Stimulated activated CD8-positive, alpha-beta memory T cell treated with anti-CD3 and anti-CD28 coated beads, Interleukin-12 subunit alpha, Interleukin-12 subunit beta, amount 100 ng/mL, for 4 hours (primary cell): Measurements from ENCODE around the gene KLHDC8B.

ENCODE experiments used
- DNase-seq: peaks from one replicate; pipeline ENCODE4 v3.0.0-alpha.2; 2020; ENCODE audit warnings: low read depth

The KLHDC8B gene

DNA sequence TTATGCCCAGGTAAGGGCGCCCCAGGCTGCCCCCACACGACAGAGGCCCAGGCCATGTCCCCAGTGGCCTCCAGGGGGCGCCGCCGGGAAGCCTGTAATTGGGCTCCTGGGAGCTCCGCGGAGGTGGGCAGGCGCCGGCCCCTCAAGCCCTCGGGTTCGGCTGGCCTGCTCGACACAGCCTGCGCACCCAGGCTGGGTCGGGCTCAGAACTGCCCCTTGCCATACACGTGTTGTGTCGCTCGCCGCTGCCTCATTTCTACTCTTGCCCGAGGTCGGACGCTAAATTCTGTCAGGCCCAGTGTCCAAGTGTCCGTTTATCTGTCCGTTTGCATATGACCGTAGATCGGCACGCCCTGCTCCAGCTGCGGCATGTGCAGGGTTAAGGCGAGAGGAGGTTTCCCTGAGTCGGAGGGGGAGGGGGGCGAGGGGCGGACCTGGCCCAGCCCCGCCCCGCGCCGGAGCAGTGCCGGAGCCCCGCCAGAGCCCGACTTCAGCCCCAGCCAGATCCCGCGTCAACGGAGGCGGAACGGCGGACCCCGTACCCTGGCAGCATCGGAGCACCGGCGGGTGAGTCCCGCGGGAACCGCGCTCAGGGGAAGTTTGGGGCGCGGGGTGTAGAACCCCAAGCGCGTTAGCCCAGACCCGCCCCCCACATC is at the start of gene KLHDC8B:
Gene KLHDC8B, plus strand, starts transcription at position 480 of the 656 bp plus-strand sequence. CDS start 1,172 bp downstream, outside the sequence.
- DNase-seq: peak; percentile 62

DNA sequence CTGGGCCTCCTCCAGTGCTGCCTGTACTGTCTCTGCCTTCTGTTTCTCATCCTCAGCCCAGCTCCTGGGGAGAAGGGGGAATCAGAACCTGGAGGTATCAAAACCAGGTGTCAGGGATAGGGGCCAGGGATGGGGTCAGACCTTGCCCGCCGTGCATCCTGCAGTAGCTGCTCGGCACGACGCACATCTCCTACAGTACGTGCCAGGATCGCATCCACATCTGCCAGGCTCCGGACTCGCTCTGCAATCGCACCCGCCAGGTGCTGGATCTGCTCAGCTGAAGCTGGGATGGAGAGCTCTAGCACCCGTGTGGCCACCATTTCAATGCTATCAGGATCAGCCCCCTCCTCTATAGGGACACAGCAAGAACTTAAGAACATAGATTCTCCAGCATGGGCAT is 49.4 kb upstream of the KLHDC8B start:
- DNase-seq: no peak

DNA sequence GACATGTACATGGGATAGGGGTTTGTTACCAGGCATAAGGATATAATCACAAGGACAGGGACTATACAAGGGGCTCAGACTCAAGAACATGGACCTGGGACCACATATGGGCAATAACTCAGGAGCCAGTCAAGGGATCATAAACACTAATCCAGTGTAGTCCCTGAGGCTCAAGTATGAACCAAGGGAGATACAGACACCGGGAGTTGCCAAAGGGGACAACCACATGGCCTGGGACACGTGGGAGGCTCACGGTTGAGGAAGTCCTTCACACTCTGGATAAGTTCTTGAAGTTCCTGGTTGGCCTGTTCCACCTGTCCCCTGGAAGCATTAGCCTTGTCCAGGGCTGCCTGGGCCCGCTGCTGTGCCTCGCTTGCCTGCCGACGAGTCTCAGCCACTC is 48.9 kb upstream of the KLHDC8B start:
- no peak for DNase-seq

DNA sequence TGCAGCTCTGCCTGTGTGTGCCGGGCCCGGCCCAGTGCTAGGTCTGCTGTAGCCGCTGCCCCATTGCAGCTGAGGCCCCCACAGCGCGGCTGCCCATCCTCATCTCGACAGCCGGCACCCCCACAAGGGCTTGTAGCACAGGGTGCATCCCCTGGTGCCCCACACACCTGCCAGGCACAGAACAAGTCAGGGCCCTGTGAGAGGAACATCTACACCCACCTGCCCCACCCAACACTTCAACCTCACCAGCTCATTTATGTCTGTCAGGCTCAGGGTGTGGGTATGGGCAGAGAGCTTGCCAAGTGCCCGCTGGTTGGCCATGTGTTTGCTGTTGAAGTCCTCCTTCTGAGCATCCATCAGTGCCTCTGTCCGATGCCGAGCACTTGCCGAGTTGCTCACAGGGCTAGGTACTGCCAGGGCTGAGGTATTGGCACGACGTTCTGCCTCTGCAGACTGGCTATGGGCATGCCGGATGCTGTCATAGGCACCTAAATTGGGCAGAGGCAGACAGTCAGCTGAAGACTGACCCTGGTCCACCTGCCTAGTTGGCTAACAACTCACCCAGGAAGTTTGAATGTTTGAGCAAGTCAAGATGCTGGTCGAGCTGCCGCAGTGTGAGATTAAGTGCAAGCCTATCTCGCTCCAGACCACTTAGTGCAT is 48.4 kb upstream of the KLHDC8B start:
- DNase-seq: no peak

DNA sequence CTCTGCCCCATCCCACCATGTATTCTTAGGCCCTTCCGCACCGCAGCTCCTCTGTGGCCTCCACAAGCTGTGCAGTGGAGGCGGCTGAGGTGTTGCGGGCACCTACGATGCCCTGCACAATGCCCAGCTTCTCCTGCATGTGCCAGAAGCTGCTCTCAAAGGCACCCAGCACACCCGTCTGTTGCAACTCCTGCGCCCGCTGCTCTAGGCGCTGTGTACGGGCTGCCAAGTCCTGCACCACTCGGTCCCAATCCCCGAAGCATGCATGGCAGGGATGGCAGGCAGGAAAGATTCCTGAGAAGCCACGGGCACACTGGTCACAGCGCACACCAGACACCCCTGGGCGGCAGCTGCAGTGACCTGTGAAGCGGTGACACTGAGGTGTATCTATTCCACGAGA is 47.7 kb upstream of the KLHDC8B start:
- no peak for DNase-seq

- no peak for DNase-seq
Observed at GRCh38 chr3:49124203-49124602, 47.2 kb upstream of the KLHDC8B start.

GRCh38 chr3:49124991-49125670 is 46.3 kb upstream of the KLHDC8B start:
- no peak for DNase-seq

DNA sequence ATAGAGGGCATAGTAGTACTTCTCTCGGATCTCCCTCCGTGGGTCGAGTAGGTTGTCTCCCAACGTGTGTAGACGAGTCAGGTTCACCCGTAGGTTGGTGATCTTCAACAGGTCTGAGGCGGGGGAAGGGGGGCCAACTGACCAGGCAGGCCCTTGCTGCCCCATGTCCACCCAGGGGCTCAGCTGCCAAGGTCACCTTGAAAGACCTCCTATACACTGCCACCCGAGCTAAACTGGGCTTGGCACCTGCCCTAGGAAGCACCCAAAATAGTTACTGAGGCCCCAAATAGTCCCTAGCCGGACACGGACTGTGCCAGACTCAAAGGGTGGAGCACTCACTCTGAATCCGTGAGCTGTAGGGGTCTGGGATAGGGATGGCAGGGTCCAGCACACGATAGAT is 40.4 kb upstream of the KLHDC8B start:
- no peak for DNase-seq

GRCh38 chr3:49131576-49131975 is 39.8 kb upstream of the KLHDC8B start:
- no peak for DNase-seq

DNA sequence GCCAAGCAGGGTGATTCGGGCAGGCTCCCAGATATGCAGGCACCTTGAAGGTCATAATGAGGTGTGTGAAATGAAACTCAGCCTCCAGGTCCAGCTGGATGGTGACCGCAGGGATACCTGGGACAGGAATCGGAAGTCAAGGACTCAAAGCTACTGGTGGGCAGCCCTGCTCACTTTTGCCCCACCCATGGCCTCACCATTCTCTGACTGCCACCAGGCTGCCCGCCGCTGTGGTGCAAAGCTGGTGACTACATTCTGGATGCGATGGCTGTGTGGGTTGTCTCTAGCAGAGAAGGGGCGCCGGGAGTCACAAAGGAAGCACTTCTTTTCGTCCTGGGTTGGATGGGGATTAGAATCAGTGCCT is 39.3 kb upstream of the KLHDC8B start:
- no peak for DNase-seq

- DNase-seq: no peak
Observed at GRCh38 chr3:49132437-49133225, 38.8 kb upstream of the KLHDC8B start, which contains the start of gene LAMB2. TSS of gene LAMB2 (minus strand) at chr3:49133050. CDS start at chr3:49132867, 183 bp downstream.

DNA sequence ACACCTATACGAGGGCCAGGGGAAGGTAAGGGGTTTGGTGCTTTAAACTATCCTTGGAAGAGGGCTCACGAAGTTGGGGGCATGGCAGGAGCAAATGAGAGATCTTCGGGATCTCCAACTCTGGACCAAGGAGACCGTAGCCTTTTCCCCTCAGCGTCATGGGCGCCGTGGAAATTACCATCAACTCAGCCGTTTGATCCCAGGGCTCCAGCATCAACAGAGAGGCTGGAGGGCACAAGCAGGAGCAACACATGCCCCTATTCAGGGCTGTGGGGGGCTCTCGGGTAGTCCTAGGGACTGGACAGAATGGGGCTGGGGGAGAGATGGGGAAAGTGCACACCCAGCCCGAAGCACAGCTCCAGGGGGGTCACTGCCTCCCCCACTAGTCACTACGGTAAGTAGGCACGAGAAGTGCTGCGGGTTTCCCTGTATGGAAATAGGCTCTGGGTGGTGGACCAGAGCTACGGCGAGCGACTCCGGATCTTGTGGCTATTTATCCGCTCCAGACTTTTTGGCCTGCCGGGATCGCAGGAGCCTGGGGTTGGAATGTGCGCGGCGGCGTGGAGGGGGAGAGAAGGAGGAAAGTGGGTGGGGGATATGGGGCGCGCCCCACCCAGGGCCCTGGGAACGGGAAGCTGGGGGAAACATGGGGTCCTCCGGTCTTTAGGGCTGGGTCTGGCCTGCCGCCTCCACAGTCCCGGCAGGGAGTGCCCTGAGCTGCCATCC is 38.0 kb upstream of the KLHDC8B start:
- no peak for DNase-seq

DNA sequence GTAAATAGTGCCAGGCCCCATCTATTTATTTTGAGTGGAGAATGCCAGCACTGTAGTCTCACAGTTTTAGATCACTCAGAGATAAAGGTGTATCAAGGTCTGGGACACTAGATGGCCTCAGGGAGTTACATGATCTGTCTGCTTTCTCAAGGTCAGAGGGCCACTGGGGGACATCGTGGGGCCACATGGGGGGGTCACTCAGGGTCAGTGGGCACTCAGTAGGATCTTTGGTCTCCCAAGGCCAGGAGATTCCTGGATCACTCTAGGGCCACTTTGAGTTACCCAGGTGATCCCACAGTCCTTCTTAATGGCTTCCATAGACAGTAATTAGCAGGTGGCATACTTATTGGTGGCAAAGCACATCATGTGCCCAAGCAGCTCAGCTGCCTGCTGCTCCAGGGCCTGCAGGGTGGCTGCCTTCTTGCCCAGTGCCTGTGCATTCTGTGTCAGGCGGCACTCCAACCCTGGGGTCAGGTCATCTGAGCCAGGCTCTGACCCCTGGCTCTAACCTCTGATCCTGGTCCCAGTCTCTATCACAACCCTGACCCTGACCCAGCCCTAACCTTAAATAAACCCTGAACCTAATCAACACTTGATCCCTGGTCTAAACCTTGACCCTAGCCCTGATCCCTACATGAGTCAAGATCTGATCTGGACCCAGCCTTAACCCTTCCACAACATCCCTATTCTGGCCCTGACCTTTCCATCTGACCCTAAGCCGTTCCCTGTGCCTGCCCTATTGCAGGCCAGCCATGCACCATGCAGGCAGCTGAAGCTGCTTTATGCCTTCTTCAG is 36.7 kb upstream of the KLHDC8B start:
- DNase-seq: no peak

- no peak for DNase-seq
Observed at GRCh38 chr3:49135499-49135898, 35.9 kb upstream of the KLHDC8B start.

GRCh38 chr3:49140080-49140479 is 31.3 kb upstream of the KLHDC8B start:
- DNase-seq: no peak

- no peak for DNase-seq
Observed at GRCh38 chr3:49148159-49148558, 23.2 kb upstream of the KLHDC8B start.

DNA sequence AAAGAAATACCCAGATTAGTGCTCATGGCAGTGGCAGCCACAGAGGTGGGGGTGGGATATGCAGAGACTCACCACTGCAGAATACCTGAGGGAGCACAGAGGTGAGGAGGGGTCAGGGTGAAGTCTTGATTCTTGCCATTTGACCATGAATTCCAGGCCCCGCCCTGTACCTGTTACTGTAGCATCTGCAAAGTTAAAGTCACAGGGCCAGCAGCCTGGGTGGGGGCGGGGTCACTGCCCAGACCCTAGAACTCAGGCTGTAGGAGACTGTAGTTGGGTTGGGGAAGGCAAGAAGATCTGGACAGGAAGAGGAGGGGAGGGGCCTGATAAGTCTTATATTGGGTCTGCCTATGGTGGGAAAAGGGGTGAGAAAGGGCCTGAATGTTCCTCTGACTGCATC is 19.8 kb upstream of the KLHDC8B start:
- DNase-seq: no peak

DNA sequence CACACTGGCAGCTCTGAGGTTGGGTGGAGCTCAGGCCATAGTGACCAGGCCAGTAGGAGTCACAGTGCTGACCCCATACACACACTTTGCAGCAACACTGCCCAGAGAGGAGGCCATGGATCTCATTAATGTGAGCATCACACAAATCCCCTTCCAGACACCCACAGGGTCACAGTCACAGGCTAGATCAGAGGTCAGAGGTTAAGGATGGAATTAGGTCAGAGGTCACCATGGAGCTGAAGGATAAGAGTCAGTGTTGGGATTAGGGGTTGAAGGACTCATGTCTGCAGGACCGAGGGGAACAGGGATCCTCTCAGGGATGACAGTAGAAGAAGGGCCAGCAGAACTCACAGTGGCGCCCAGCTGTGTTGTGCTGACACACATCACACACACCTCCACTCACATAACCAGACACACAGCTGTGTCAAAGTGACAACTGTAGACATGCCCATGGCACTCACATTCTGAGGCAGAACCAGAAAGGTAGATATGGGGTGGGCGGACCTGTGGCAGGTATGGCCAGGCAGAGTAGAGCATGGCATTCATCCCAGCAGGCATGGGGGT is 18.0 kb upstream of the KLHDC8B start:
- no peak for DNase-seq

DNA sequence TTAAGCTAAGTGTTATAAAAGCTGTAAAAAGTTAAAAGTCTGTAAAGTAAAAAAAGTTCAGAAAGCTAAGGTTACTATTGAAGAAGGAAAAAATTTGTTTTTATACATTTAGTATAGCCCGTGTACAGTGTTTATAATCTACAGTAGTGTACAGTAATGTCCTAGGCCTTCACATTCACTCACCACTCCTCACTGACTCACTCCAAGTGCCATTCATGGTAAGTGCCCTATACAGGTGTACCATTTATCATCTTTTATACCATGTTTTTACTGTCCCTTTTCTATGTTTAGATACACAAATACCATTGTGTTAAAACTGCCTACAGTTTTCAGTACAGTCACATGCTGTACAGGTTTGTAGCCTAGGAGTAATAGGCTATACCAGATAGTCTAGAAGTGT is 14.1 kb upstream of the KLHDC8B start:
- DNase-seq: no peak

DNA sequence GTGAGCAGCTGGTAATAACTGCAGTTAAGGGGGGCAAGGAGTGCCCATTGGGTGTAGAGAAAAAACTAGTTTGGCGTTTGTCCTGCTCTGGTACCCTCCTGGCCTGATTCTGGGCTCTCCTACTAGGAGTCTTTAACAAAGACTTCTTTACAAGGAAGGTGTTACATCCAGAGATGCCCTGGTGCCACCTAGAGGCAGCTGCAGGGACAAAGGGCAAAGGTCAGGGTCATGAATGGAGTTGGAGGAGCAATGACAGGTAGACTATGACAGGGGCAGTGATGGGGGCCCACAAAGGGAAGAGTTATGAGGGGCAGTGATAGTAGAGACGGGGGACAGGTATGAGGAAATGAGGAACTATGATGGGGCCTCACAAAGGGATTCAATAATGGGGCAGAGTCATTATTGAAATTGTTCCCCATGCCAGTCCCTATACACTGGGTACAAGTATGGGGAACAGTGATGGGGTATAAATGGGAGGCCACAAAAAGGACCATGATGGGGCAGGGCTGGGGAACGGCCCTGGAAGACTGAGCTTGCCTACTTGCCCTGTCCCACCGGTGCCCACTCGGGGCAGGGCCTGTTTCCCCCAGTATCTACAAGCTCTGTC is 13.2 kb upstream of the KLHDC8B start:
- DNase-seq: peak; percentile 13
